Raji (cell line): ENCODE data around the gene HTRA3.

ENCODE experiments used
- POLR2A ChIP-seq: IDR thresholded peaks from 2 replicates; pipeline ENCODE4 v1.6.1; 2011; ENCODE audit warnings: low read depth, low read length, control low read depth; ENCODE audit not compliant: insufficient read depth

HTRA3 gene

GRCh38 chr4:8345053-8345945 lies 75.7 kb downstream of the HTRA3 start:
- no peak for TF ChIP-seq POLR2A

GRCh38 chr4:8345946-8346814 lies 76.6 kb downstream of the HTRA3 start:
- no peak for TF ChIP-seq POLR2A

GRCh38 chr4:8346838-8347605 lies 77.5 kb downstream of the HTRA3 start:
- TF ChIP-seq POLR2A, result no peak

- no peak for TF ChIP-seq POLR2A
Measured at GRCh38 chr4:8347660-8348059, 78.1 kb downstream of the HTRA3 start.

- no peak for TF ChIP-seq POLR2A
Measured at GRCh38 chr4:8348071-8348470, 78.5 kb downstream of the HTRA3 start.

- TF ChIP-seq POLR2A, result no peak
Measured at GRCh38 chr4:8349664-8350236, 80.2 kb downstream of the HTRA3 start.

GRCh38 chr4:8350352-8350751 lies 80.8 kb downstream of the HTRA3 start:
- no peak for TF ChIP-seq POLR2A

GRCh38 chr4:8350841-8351461 lies 81.4 kb downstream of the HTRA3 start:
- no peak for TF ChIP-seq POLR2A

- no peak for TF ChIP-seq POLR2A
Measured at GRCh38 chr4:8351931-8352367, 82.4 kb downstream of the HTRA3 start.

GRCh38 chr4:8352368-8353157 lies 83.0 kb downstream of the HTRA3 start:
- TF ChIP-seq POLR2A, result no peak

GRCh38 chr4:8353158-8353669 lies 83.7 kb downstream of the HTRA3 start:
- no peak for TF ChIP-seq POLR2A

GRCh38 chr4:8353912-8354453 lies 84.4 kb downstream of the HTRA3 start:
- no peak for TF ChIP-seq POLR2A

GRCh38 chr4:8355306-8355705 lies 85.8 kb downstream of the HTRA3 start:
- TF ChIP-seq POLR2A, result no peak
